Calu3 (cell line): ENCODE measurements around the gene PRKN. TPM values are rescaled to one million over a fixed set of nuclear protein-coding genes. Genes with fewer than 3 reads are reported as not detected.
"Not testable (repeated sequence)": the region's sequence is repeated elsewhere in the genome, so short reads cannot be mapped to it uniquely, and the experiment has no call there.

ENCODE experiments used
- BruUV-seq: library from RNA; stranded (reverse); fragments of 400-500 nt; replicated peaks from 2 replicates; lab custom pipeline; 2021; lab: Mats Ljungman, UMichigan
- CTCF ChIA-PET: fragments of 300-600 bp; sonication (Branson Sonifier 250); formaldehyde crosslinking; loops from one replicate; lab custom pipeline; 2022; ENCODE audit warnings: antibody characterized with exemption; lab: Charles Lee
- DNase-seq: peaks from one replicate; pipeline ENCODE4 v3.0.0; 2022
- H3K27ac Mint-ChIP-seq: one replicate; pipeline ENCODE4 v1.8.0; 2022; ENCODE audit warnings: mixed read lengths; ENCODE audit not compliant: unreplicated experiment
- H3K27me3 Mint-ChIP-seq: one replicate; pipeline ENCODE4 v1.8.0; 2022; ENCODE audit warnings: mixed read lengths; ENCODE audit not compliant: unreplicated experiment
- H3K36me3 Mint-ChIP-seq: one replicate; pipeline ENCODE4 v1.8.0; 2022; ENCODE audit warnings: mild to moderate bottlenecking, moderate library complexity, mixed read lengths; ENCODE audit not compliant: insufficient read depth, unreplicated experiment
- H3K4me1 Mint-ChIP-seq: one replicate; pipeline ENCODE4 v1.8.0; 2022; ENCODE audit warnings: mild to moderate bottlenecking, low read depth, mixed read lengths; ENCODE audit not compliant: unreplicated experiment
- H3K4me3 Mint-ChIP-seq: one replicate; pipeline ENCODE4 v1.8.0; 2022; ENCODE audit warnings: mild to moderate bottlenecking, low read depth, moderate library complexity, mixed read lengths; ENCODE audit not compliant: unreplicated experiment
- H3K9me3 Mint-ChIP-seq: one replicate; pipeline ENCODE4 v1.8.0; 2022; ENCODE audit warnings: low read depth, mixed read lengths; ENCODE audit not compliant: unreplicated experiment
- intact Hi-C: fragments of 100-400 bp; cut with micrococcal nuclease; formaldehyde crosslinking; loops from one replicate; pipeline ENCODE4 v1.10.0; 2022; ENCODE audit not compliant: unreplicated experiment
- total RNA-seq: library from RNA; stranded (reverse); gene quantifications from 2 replicates; pipeline ENCODE4 v1.2.3, GENCODE V29; 2022
- TF ChIP-seq, protein P1 (sequence below): fragments of 200-600 bp; IDR thresholded peaks from one replicate; pipeline ENCODE4 v1.8.0; 2022; ENCODE audit warnings: antibody characterized with exemption; ENCODE audit not compliant: unreplicated experiment

Gene PRKN
- total RNA-seq, 1 experiment from 2014 or later, result 3.8 TPM

DNA sequence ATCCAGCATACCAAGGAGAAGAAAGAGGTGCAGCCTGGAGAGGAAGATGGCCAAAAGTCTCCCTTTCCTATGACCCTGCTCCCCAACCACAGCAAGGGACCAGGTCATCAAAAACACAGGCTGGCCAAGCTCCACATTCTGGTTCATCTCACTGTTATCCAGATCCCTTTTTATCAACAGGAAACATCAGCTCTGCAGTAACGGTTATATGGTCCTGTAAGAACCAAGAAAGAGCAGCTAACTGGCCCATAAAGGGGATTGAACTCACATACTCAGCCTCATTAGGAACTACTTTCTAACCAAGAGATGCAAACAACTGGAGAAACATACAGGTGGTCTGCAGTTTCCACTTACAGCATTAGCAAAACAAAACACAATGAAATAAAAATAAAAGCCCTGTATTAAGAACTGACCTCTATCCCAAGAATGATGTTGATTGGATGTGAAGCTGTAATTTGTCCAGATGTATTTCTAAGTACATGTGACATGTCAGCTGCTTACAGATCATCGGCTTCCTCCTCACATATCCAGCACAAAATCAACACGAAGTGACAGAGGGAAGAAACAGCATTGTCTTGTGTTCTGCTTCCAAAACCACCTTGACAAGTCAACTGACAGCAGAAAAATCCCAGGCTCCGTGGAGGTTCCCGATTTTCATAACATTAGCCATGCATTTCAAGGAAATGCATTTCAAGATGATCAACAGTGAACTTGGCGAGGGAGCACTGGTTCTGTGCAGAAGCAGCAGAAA lies 896.5 kb downstream of the PRKN start:
- Mint-ChIP-seq H3K27ac (no peak overlapping the region), H3K4me3 (no peak overlapping the region), H3K36me3 (no peaks in the 10 kb centered on the region), H3K4me1 (no peaks in the 10 kb centered on the region), H3K27me3 (no peaks in the 10 kb centered on the region), H3K9me3 (no peaks in the 10 kb centered on the region)
- DNase-seq, result no peak
- CTCF ChIA-PET, result no interaction called here
- TF ChIP-seq, protein P1, sequence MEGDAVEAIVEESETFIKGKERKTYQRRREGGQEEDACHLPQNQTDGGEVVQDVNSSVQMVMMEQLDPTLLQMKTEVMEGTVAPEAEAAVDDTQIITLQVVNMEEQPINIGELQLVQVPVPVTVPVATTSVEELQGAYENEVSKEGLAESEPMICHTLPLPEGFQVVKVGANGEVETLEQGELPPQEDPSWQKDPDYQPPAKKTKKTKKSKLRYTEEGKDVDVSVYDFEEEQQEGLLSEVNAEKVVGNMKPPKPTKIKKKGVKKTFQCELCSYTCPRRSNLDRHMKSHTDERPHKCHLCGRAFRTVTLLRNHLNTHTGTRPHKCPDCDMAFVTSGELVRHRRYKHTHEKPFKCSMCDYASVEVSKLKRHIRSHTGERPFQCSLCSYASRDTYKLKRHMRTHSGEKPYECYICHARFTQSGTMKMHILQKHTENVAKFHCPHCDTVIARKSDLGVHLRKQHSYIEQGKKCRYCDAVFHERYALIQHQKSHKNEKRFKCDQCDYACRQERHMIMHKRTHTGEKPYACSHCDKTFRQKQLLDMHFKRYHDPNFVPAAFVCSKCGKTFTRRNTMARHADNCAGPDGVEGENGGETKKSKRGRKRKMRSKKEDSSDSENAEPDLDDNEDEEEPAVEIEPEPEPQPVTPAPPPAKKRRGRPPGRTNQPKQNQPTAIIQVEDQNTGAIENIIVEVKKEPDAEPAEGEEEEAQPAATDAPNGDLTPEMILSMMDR, result no peak
- intact Hi-C loops, result loop anchor here (10.0 kb wide), 1 partner anchor 344 kb away; no protein-coding TSS in a partner anchor
- BruUV-seq, result no TSS peak

DNA sequence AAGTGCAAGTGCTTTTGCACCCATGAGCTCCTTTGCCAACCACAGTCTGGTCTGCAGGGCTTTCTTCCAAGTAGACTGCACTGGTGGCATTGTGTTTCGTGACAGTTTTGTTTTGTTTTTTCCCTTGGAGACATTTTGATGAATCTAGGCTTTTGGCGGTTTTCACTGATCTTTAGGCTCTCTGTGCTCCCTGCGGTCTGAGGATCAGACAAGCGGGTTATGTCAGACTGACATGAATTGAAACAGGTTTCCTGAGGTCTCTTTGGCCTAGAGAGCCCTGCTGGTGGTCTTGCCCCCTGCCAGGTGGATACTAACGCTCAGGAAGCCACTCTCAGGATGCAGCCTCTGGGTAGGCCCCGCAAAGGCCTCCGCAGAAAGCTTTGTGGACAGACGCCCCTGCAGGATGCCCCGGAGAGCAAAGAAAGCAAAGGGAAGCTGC lies 898.3 kb downstream of the PRKN start:
- Mint-ChIP-seq H3K4me1 (no peaks in the 10 kb centered on the region), H3K27ac (no peak overlapping the region), H3K27me3 (no peaks in the 10 kb centered on the region), H3K4me3 (no peak overlapping the region), H3K9me3 (no peaks in the 10 kb centered on the region), H3K36me3 (no peaks in the 10 kb centered on the region)
- no peak for DNase-seq
- intact Hi-C loops, result loop anchor here (10.0 kb wide), 1 partner anchor 435 kb away; no protein-coding TSS in a partner anchor
- BruUV-seq, result no TSS peak
- TF ChIP-seq, protein P1, result no peak
- CTCF ChIA-PET, result interaction anchor here (0.7 kb wide), 1 partner anchor 50 kb away, joined by 7 read pairs; no protein-coding TSS in a partner anchor

DNA sequence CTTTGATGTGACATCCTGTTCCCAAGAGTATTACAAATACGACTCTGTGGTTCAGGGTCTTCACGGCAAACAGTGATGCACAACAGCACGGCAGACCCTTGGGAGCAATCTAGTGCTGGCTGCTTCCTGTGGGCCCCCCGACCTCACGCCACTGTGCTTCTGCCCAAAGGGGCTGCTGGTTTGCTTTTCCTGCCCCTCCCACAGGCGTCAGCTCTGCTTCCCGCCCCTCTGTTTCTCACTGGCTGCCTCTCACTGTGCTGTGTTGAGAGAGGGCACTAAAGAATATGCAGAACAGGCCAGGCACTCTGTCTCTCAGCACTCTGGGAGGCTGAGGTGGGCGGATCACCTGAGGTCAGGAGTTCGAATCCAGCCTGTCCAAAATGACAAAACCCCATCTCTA lies 899.2 kb downstream of the PRKN start:
- H3K36me3 Mint-ChIP-seq, result no peaks in the 10 kb centered on the region
- no peak overlapping the region for H3K4me3 Mint-ChIP-seq
- intact Hi-C loops, result loop anchor here (10.0 kb wide), 1 partner anchor 434 kb away; no protein-coding TSS in a partner anchor
- no peaks in the 10 kb centered on the region for H3K4me1 Mint-ChIP-seq
- DNase-seq, result no peak
- TF ChIP-seq, protein P1, result no peak
- H3K27me3 Mint-ChIP-seq, result no peaks in the 10 kb centered on the region
- BruUV-seq, result no TSS peak
- CTCF ChIA-PET, result interaction anchor here (0.6 to 0.7 kb wide), 2 partner anchors 33 to 364 kb away, joined by 3 to 4 read pairs; no protein-coding TSS in a partner anchor
- H3K27ac Mint-ChIP-seq, result no peak overlapping the region
- H3K9me3 Mint-ChIP-seq, result no peaks in the 10 kb centered on the region

DNA sequence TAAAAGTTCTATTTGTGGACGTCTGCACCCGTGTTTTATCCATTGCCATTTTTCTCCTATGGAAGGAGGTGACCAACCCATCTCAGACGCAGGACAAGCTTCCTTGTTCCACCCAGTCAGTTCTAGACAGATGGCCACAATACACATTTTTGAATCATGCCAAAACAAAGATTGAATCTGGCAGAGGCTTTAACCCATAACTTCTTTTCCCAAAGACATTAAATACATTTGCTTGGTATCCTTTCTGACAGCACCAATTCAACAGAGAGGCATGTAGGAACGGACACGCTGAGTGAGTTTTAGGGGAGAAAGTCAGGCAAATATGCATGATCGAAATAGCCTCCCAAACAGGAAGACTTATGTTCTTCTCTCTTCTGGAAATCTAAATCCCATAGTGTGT lies 901.1 kb downstream of the PRKN start:
- BruUV-seq, result no TSS peak
- H3K9me3 Mint-ChIP-seq, result no peaks in the 10 kb centered on the region
- DNase-seq, result no peak
- no peaks in the 10 kb centered on the region for H3K27me3 Mint-ChIP-seq
- TF ChIP-seq, protein P1, result no peak
- CTCF ChIA-PET, result no interaction called here
- no peaks in the 10 kb centered on the region for H3K36me3 Mint-ChIP-seq
- intact Hi-C loops, result loop anchor here (10.0 kb wide), 1 partner anchor 432 kb away; no protein-coding TSS in a partner anchor
- no peaks in the 10 kb centered on the region for H3K4me1 Mint-ChIP-seq
- no peak overlapping the region for H3K27ac Mint-ChIP-seq
- no peak overlapping the region for H3K4me3 Mint-ChIP-seq

DNA sequence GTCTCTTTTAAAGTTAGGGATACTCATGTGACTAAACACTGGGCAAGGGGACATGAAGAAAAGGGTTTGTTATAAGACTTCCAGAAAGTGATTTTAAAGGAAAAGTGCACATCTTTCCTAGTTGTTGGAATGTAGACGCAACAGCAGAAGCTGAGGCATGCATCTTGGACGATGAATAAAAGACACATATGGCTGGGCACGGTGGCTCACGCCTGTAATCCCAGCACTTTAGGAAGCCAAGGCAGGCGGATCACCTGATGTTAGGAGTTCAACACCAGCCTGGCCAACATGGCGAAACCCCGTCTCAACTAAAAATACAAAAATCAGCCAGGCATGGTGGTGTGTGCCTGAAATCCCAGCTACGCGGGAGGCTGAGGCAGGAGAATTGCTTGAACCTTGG lies 905.4 kb downstream of the PRKN start:
- CTCF ChIA-PET, H3K27ac Mint-ChIP-seq, H3K9me3 Mint-ChIP-seq, H3K36me3 Mint-ChIP-seq, BruUV-seq, DNase-seq, H3K4me3 Mint-ChIP-seq, H3K27me3 Mint-ChIP-seq, H3K4me1 Mint-ChIP-seq: not testable (repeated sequence)
- intact Hi-C loops, result loop anchor here (10.0 kb wide), 1 partner anchor 427 kb away; no protein-coding TSS in a partner anchor
